GM12801 (cell line): Measurements from ENCODE around the gene ACE2.

Experiments
- CTCF ChIP-seq: IDR thresholded peaks from one replicate; pipeline ENCODE4 v1.5.1; 2011; ENCODE audit warnings: control low read depth; ENCODE audit not compliant: insufficient read length; ENCODE audit errors: extremely low read depth

ACE2 gene

GRCh38 chrX:15574017-15574416 is 26.7 kb downstream of the ACE2 start:
- no peak for TF ChIP-seq CTCF

- no peak for TF ChIP-seq CTCF
These were observed 30.6 kb downstream of the ACE2 start for GRCh38 chrX:15570145-15570544.

GRCh38 chrX:15567886-15568616 is 32.7 kb downstream of the ACE2 start:
- TF ChIP-seq CTCF, result no peak

DNA sequence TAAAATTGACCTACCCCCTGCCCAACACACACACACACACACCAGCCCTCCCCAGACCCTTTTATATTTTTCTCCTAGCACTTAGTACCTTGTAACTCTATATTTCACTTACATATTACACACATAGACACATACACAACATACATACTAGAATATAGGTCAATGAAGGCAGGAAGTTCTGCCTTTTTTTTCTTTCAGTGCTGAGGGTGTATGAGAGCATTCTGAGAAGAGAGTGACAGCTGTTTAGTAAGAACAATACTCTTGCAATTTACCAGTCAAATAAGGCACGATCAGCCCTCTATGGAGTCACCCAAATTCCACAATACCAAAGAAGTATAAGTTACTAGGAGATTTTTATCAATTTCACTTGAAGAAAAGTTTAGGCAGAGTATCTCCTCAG is 33.5 kb downstream of the ACE2 start:
- no peak for TF ChIP-seq CTCF

DNA sequence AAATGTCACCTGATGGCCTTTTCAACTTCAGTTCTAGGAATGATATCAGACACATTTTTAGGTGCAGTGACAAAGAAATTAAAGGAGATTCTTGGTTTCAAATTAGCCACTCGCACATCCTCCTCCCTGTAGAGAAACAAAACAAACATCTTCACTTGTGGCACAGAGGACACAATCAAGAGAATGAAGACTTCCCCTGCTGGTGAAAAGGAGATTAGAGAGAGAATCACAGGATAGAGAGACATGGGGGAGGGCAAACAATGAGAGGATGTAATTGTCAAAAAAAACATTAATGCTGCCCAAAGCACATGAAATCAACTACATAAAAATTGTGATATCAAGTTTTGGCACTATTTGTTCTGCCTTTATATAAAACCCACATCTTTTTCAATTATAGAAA is 34.5 kb downstream of the ACE2 start:
- no peak for TF ChIP-seq CTCF

GRCh38 chrX:15564981-15565579 is 35.7 kb downstream of the ACE2 start:
- no peak for TF ChIP-seq CTCF

- no peak for TF ChIP-seq CTCF
These were observed 37.7 kb downstream of the ACE2 start for GRCh38 chrX:15563056-15563455.
